GM12878 (cell line): Measurements from ENCODE around the gene SERPINB6.

Experiments
- EZH2 ChIP-seq: IDR thresholded peaks from 2 replicates; pipeline ENCODE4 v1.6.1; 2012; ENCODE audit warnings: low read depth, mild to moderate bottlenecking, control low read depth, inconsistent platforms, low read length, borderline replicate concordance; ENCODE audit not compliant: control insufficient read depth
- SMC3 ChIP-seq: IDR thresholded peaks from 2 replicates; pipeline ENCODE4 v1.6.1; 2011; ENCODE audit warnings: low read length, improper control_type of control experiment, borderline replicate concordance

GRCh38 chr6:3019065-3019464 lies 47.7 kb upstream of the SERPINB6 start:
- no peak for TF ChIP-seq SMC3
- no peak for TF ChIP-seq EZH2
